ENCODE data around the gene FRAS1.
A peak's percentile ranks its signal among the peaks of the same experiment; 100 is the strongest.

The FRAS1 gene

GRCh38 chr4:78057600-78058550, 752 bp downstream of the FRAS1 start:
- H3K4me1 ChIP-seq (ENCODE audit: control insufficient read depth in 2 of 2, insufficient read depth in 2 of 2, low read length in 2 of 2) = peaks cover 16 to 19% of the 10 kb centered on the region in 2 donors
- no peaks in the 10 kb centered on the region for H3K36me3 ChIP-seq (ENCODE audit: control insufficient read depth in 2 of 2, insufficient read depth in 2 of 2, low read length in 2 of 2)
- no peaks in the 10 kb centered on the region for H3K9me3 ChIP-seq (ENCODE audit: control insufficient read depth in 2 of 2, low read length in 2 of 2)
- H3K27ac ChIP-seq (ENCODE audit: low read depth in 2 of 2, low read length in 2 of 2) = no peak overlapping the region
- peak overlapping the region; percentile 60 to 82 for H3K4me3 ChIP-seq (ENCODE audit: low read length in 2 of 2)
- peaks cover 0 to 9% of the 10 kb centered on the region in 2 donors for H3K27me3 ChIP-seq (ENCODE audit: control insufficient read depth in 2 of 2, insufficient read depth in 2 of 2, low read length in 2 of 2)
- peak overlapping the region; percentile 41 to 65 for H3K9ac ChIP-seq (ENCODE audit: low read depth in 1 of 2, low read length in 2 of 2)

- Histone ChIP-seq H3K9me3 (ENCODE audit: control insufficient read depth in 2 of 2, low read length in 2 of 2) (no peaks in the 10 kb centered on the region), H3K27ac (ENCODE audit: low read depth in 2 of 2, low read length in 2 of 2) (peak overlapping the region in 1 of 2 donors; percentile 55), H3K9ac (ENCODE audit: low read depth in 1 of 2, low read length in 2 of 2) (peak overlapping the region; percentile 41 to 65), H3K4me3 (ENCODE audit: low read length in 2 of 2) (peak overlapping the region; percentile 60 to 82), H3K27me3 (ENCODE audit: control insufficient read depth in 2 of 2, insufficient read depth in 2 of 2, low read length in 2 of 2) (peaks cover 0 to 9% of the 10 kb centered on the region in 2 donors), H3K36me3 (ENCODE audit: control insufficient read depth in 2 of 2, insufficient read depth in 2 of 2, low read length in 2 of 2) (no peaks in the 10 kb centered on the region), H3K4me1 (ENCODE audit: control insufficient read depth in 2 of 2, insufficient read depth in 2 of 2, low read length in 2 of 2) (peaks cover 16 to 19% of the 10 kb centered on the region in 2 donors)
Measured at GRCh38 chr4:78058591-78059523, 1.7 kb downstream of the FRAS1 start.

GRCh38 chr4:78059524-78059889, 2.4 kb downstream of the FRAS1 start:
- Histone ChIP-seq H3K27ac (ENCODE audit: low read depth in 2 of 2, low read length in 2 of 2) (peak overlapping the region in 1 of 2 donors; percentile 55), H3K9me3 (ENCODE audit: control insufficient read depth in 2 of 2, low read length in 2 of 2) (no peaks in the 10 kb centered on the region), H3K27me3 (ENCODE audit: control insufficient read depth in 2 of 2, insufficient read depth in 2 of 2, low read length in 2 of 2) (peaks cover 0 to 9% of the 10 kb centered on the region in 2 donors), H3K9ac (ENCODE audit: low read depth in 1 of 2, low read length in 2 of 2) (peak overlapping the region in 1 of 2 donors; percentile 65), H3K4me1 (ENCODE audit: control insufficient read depth in 2 of 2, insufficient read depth in 2 of 2, low read length in 2 of 2) (peaks cover 16 to 19% of the 10 kb centered on the region in 2 donors), H3K4me3 (ENCODE audit: low read length in 2 of 2) (peak overlapping the region; percentile 60 to 82), H3K36me3 (ENCODE audit: control insufficient read depth in 2 of 2, insufficient read depth in 2 of 2, low read length in 2 of 2) (no peaks in the 10 kb centered on the region)

GRCh38 chr4:78059938-78060337, 2.8 kb downstream of the FRAS1 start:
- Histone ChIP-seq H3K9me3 (ENCODE audit: control insufficient read depth in 2 of 2, low read length in 2 of 2) (no peaks in the 10 kb centered on the region), H3K27ac (ENCODE audit: low read depth in 2 of 2, low read length in 2 of 2) (no peak overlapping the region), H3K4me1 (ENCODE audit: control insufficient read depth in 2 of 2, insufficient read depth in 2 of 2, low read length in 2 of 2) (peaks cover 16 to 19% of the 10 kb centered on the region in 2 donors), H3K36me3 (ENCODE audit: control insufficient read depth in 2 of 2, insufficient read depth in 2 of 2, low read length in 2 of 2) (no peaks in the 10 kb centered on the region), H3K27me3 (ENCODE audit: control insufficient read depth in 2 of 2, insufficient read depth in 2 of 2, low read length in 2 of 2) (peaks cover 0 to 9% of the 10 kb centered on the region in 2 donors), H3K4me3 (ENCODE audit: low read length in 2 of 2) (no peak overlapping the region), H3K9ac (ENCODE audit: low read depth in 1 of 2, low read length in 2 of 2) (no peak overlapping the region)

GRCh38 chr4:78061939-78062570, 4.9 kb downstream of the FRAS1 start:
- H3K4me3 ChIP-seq (ENCODE audit: low read length in 2 of 2) = no peak overlapping the region

GRCh38 chr4:78065508-78066192, 8.5 kb downstream of the FRAS1 start:
- Histone ChIP-seq H3K9me3 (ENCODE audit: control insufficient read depth in 2 of 2, low read length in 2 of 2) (no peaks in the 10 kb centered on the region), H3K9ac (ENCODE audit: low read depth in 1 of 2, low read length in 2 of 2) (no peak overlapping the region), H3K27me3 (ENCODE audit: control insufficient read depth in 2 of 2, insufficient read depth in 2 of 2, low read length in 2 of 2) (no peaks in the 10 kb centered on the region), H3K4me3 (ENCODE audit: low read length in 2 of 2) (no peak overlapping the region), H3K4me1 (ENCODE audit: control insufficient read depth in 2 of 2, insufficient read depth in 2 of 2, low read length in 2 of 2) (no peaks in the 10 kb centered on the region), H3K36me3 (ENCODE audit: control insufficient read depth in 2 of 2, insufficient read depth in 2 of 2, low read length in 2 of 2) (no peaks in the 10 kb centered on the region), H3K27ac (ENCODE audit: low read depth in 2 of 2, low read length in 2 of 2) (no peak overlapping the region)

More at GRCh38 chr4:78061939-78062570, 4.9 kb downstream of the FRAS1 start:
- Histone ChIP-seq H3K9me3 (ENCODE audit: control insufficient read depth in 2 of 2, low read length in 2 of 2) (no peaks in the 10 kb centered on the region), H3K27ac (ENCODE audit: low read depth in 2 of 2, low read length in 2 of 2) (no peak overlapping the region), H3K4me1 (ENCODE audit: control insufficient read depth in 2 of 2, insufficient read depth in 2 of 2, low read length in 2 of 2) (peaks cover 9 to 10% of the 10 kb centered on the region in 2 donors), H3K27me3 (ENCODE audit: control insufficient read depth in 2 of 2, insufficient read depth in 2 of 2, low read length in 2 of 2) (peaks cover 0 to 3% of the 10 kb centered on the region in 2 donors), H3K9ac (ENCODE audit: low read depth in 1 of 2, low read length in 2 of 2) (no peak overlapping the region), H3K36me3 (ENCODE audit: control insufficient read depth in 2 of 2, insufficient read depth in 2 of 2, low read length in 2 of 2) (no peaks in the 10 kb centered on the region)

DNA sequence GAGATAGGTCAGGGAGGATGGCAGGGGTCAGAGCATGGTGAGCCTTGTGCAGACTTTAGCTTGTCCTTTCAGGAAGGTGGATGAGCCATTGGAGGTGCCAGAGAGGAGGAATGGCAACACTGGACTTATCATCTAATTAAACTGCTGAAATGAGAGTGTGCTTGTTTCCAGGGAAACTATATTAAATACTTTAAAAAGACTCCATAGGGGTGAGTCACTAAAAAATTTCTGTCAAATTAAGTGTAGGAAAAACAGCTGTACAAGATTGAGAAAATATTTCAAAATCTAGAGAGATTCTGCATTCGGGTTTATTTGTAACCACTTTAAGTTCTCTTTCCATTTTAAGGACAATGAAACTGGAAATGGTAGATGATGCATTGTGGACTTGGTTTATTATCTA, 11.4 kb downstream of the FRAS1 start:
- no peaks in the 10 kb centered on the region for H3K4me1 ChIP-seq (ENCODE audit: control insufficient read depth in 2 of 2, insufficient read depth in 2 of 2, low read length in 2 of 2)
- H3K36me3 ChIP-seq (ENCODE audit: control insufficient read depth in 2 of 2, insufficient read depth in 2 of 2, low read length in 2 of 2) = no peaks in the 10 kb centered on the region
- H3K4me3 ChIP-seq (ENCODE audit: low read length in 2 of 2) = no peak overlapping the region
- H3K9me3 ChIP-seq (ENCODE audit: control insufficient read depth in 2 of 2, low read length in 2 of 2) = no peaks in the 10 kb centered on the region
- no peak overlapping the region for H3K9ac ChIP-seq (ENCODE audit: low read depth in 1 of 2, low read length in 2 of 2)
- H3K27me3 ChIP-seq (ENCODE audit: control insufficient read depth in 2 of 2, insufficient read depth in 2 of 2, low read length in 2 of 2) = no peaks in the 10 kb centered on the region
- no peak overlapping the region for H3K27ac ChIP-seq (ENCODE audit: low read depth in 2 of 2, low read length in 2 of 2)

- Histone ChIP-seq H3K27ac (ENCODE audit: low read depth in 2 of 2, low read length in 2 of 2) (no peak overlapping the region), H3K4me1 (ENCODE audit: control insufficient read depth in 2 of 2, insufficient read depth in 2 of 2, low read length in 2 of 2) (no peaks in the 10 kb centered on the region), H3K9ac (ENCODE audit: low read depth in 1 of 2, low read length in 2 of 2) (no peak overlapping the region), H3K36me3 (ENCODE audit: control insufficient read depth in 2 of 2, insufficient read depth in 2 of 2, low read length in 2 of 2) (no peaks in the 10 kb centered on the region), H3K27me3 (ENCODE audit: control insufficient read depth in 2 of 2, insufficient read depth in 2 of 2, low read length in 2 of 2) (no peaks in the 10 kb centered on the region), H3K9me3 (ENCODE audit: control insufficient read depth in 2 of 2, low read length in 2 of 2) (no peaks in the 10 kb centered on the region), H3K4me3 (ENCODE audit: low read length in 2 of 2) (no peak overlapping the region)
Measured at GRCh38 chr4:78069319-78069718, 12.2 kb downstream of the FRAS1 start.

DNA sequence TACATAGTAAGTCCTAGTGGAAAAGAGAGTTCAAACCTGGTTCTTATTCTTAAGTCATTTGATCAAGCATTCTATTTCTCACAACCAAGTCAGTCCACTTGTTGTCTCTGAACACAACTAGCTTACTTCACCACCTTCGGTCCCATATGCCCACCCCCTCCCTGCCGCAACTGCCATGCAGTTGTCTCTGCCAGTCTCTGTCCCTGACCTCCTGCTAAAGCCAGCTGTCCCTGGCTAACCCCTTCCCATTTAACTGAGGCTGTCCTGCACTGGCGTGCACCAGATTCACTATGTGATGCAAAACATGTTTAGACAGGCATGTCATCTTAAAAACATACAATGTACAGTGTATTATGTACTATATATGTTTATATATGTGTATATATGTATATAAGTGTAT, 12.7 kb downstream of the FRAS1 start:
- H3K27me3 ChIP-seq (ENCODE audit: control insufficient read depth in 2 of 2, insufficient read depth in 2 of 2, low read length in 2 of 2) = no peaks in the 10 kb centered on the region
- H3K4me3 ChIP-seq (ENCODE audit: low read length in 2 of 2) = no peak overlapping the region
- H3K36me3 ChIP-seq (ENCODE audit: control insufficient read depth in 2 of 2, insufficient read depth in 2 of 2, low read length in 2 of 2) = no peaks in the 10 kb centered on the region
- H3K4me1 ChIP-seq (ENCODE audit: control insufficient read depth in 2 of 2, insufficient read depth in 2 of 2, low read length in 2 of 2) = no peaks in the 10 kb centered on the region
- no peaks in the 10 kb centered on the region for H3K9me3 ChIP-seq (ENCODE audit: control insufficient read depth in 2 of 2, low read length in 2 of 2)
- H3K9ac ChIP-seq (ENCODE audit: low read depth in 1 of 2, low read length in 2 of 2) = no peak overlapping the region
- no peak overlapping the region for H3K27ac ChIP-seq (ENCODE audit: low read depth in 2 of 2, low read length in 2 of 2)
